CD4-positive, alpha-beta T cell (primary cell): ENCODE data around the gene HNF1A. TPM values are rescaled to one million over a fixed set of nuclear protein-coding genes. Genes with fewer than 3 reads are reported as not detected.
A peak's percentile ranks its signal among the peaks of the same experiment; 100 is the strongest.

Source experiments
- ATAC-seq: fragments of 200-7000 bp; cut with Tn5 transposase; one replicate; pipeline ENCODE4 v1.10.0; 2022; ENCODE audit warnings: mild to moderate bottlenecking; ENCODE audit not compliant: poor library complexity
- CTCF ChIA-PET: fragments of 350-600 bp; sonication (Branson Sonifier 250); formaldehyde crosslinking; loops from one replicate; lab custom pipeline; 2021; ENCODE audit warnings: antibody characterized with exemption, inconsistent platforms; lab: Charles Lee
- POLR2A ChIA-PET: fragments of 350-600 bp; sonication (Branson Sonifier 250); formaldehyde crosslinking; loops from one replicate; lab custom pipeline; 2021; ENCODE audit warnings: antibody characterized with exemption, inconsistent platforms; lab: Charles Lee
- DNase-seq, 14 experiments: peaks; one replicate each; pipeline ENCODE4 v3.0.0-alpha.2; 2013 to 2020; ENCODE audit warnings: mixed read lengths in 2 of 14
- H3K27ac ChIP-seq, 2 donors: one replicate each; pipeline versions ENCODE4 v1.5.1 to v1.7.0; 2013; ENCODE audit warnings: low read length in 2 of 2, low read depth in 1 of 2, mild to moderate bottlenecking in 1 of 2
- H3K27me3 ChIP-seq, 2 experiments: 1 replicate in 1 of 2; 2 replicates in 1 of 2; pipeline versions ENCODE4 v1.6.1 to v1.7.0; 2013; ENCODE audit warnings: low read length in 2 of 2, control low read depth in 1 of 2, mild to moderate bottlenecking in 1 of 2, moderate library complexity in 1 of 2; ENCODE audit not compliant: insufficient read depth in 2 of 2, control insufficient read depth in 1 of 2
- H3K36me3 ChIP-seq: one replicate; pipeline ENCODE4 v1.6.1; 2013; ENCODE audit warnings: low read length, control low read depth; ENCODE audit not compliant: insufficient read depth
- H3K4me1 ChIP-seq: one replicate; pipeline ENCODE4 v1.6.1; 2013; ENCODE audit warnings: low read length, control low read depth; ENCODE audit not compliant: insufficient read depth
- H3K4me3 ChIP-seq: one replicate; pipeline ENCODE4 v1.5.1; 2013; ENCODE audit warnings: mild to moderate bottlenecking, low read length, moderate library complexity
- H3K9me3 ChIP-seq, 2 experiments: 1 replicate in 1 of 2; 2 replicates in 1 of 2; pipeline versions ENCODE4 v1.6.1 to v1.7.0; 2013; ENCODE audit warnings: low read length in 2 of 2, mild to moderate bottlenecking in 2 of 2, control low read depth in 1 of 2, moderate library complexity in 1 of 2; ENCODE audit not compliant: control insufficient read depth in 1 of 2, insufficient read depth in 1 of 2
- H3K27ac Mint-ChIP-seq: one replicate; pipeline ENCODE4 v1.8.0; 2020; ENCODE audit warnings: mixed read lengths
- H3K27me3 Mint-ChIP-seq: one replicate; pipeline ENCODE4 v1.8.0; 2021; ENCODE audit warnings: mixed read lengths
- H3K36me3 Mint-ChIP-seq: one replicate; pipeline ENCODE4 v1.8.0; 2021; ENCODE audit warnings: low read depth, mixed read lengths
- H3K4me1 Mint-ChIP-seq: one replicate; pipeline ENCODE4 v1.8.0; 2021; ENCODE audit warnings: low read depth, mixed read lengths
- H3K4me3 Mint-ChIP-seq: one replicate; pipeline ENCODE4 v1.8.0; 2020; ENCODE audit warnings: mild to moderate bottlenecking, mixed read lengths
- H3K9me3 Mint-ChIP-seq: one replicate; pipeline ENCODE4 v1.8.0; 2020; ENCODE audit warnings: mixed read lengths
- CTCF ChIP-seq: fragments of 200-600 bp; IDR thresholded peaks from one replicate; pipeline ENCODE4 v1.8.0; 2022; ENCODE audit warnings: antibody characterized with exemption, mild to moderate bottlenecking
- intact Hi-C, 2 experiments: fragments of 100-400 bp; cut with DNase I in 1 of 2; cut with micrococcal nuclease in 1 of 2; formaldehyde crosslinking; loops; one replicate each; pipeline versions ENCODE4 v1.15.1 to v1.9.0; 2023 to 2025; cut with DNase I, micrococcal nuclease
- total RNA-seq, 174 experiments: library from RNA in 2 of 174; stranded (reverse) in 2 of 174; gene quantifications; one replicate each; pipeline ENCODE4 v1.2.3 and lab custom pipeline; 2021 to 2026

HNF1A gene
- total RNA-seq, 2 experiments from 2014 or later: not detected

GRCh38 chr12:121034616-121035305, 56.4 kb downstream of the HNF1A start:
- Histone ChIP-seq H3K27me3 (no peaks in the 10 kb centered on the region), H3K4me1 (peaks cover 73% of the 10 kb centered on the region), H3K36me3 (peaks cover 19% of the 10 kb centered on the region), H3K9me3 (no peaks in the 10 kb centered on the region), H3K4me3 (no peak overlapping the region), H3K27ac (peak overlapping the region; percentile 29 to 73)
- peak overlapping the region; percentile 89 for H3K27ac Mint-ChIP-seq
- H3K36me3 Mint-ChIP-seq: peaks cover 45% of the 10 kb centered on the region
- TF ChIP-seq CTCF: no peak
- DNase-seq: peak in 2 of 14 experiments; percentile 23 to 45
- H3K4me1 Mint-ChIP-seq: peaks cover 52% of the 10 kb centered on the region
- no peaks in the 10 kb centered on the region for H3K27me3 Mint-ChIP-seq
- H3K4me3 Mint-ChIP-seq: peak overlapping the region; percentile 75
- intact Hi-C loops: no loop called here
- no peaks in the 10 kb centered on the region for H3K9me3 Mint-ChIP-seq
- ATAC-seq: no peak
- POLR2A ChIA-PET: interaction anchor here (0.6 to 1.9 kb wide), 3 partner anchors 14 to 178 kb away, joined by 3 to 9 read pairs (median 4); no protein-coding TSS in a partner anchor
- CTCF ChIA-PET: interaction anchor here (1.9 to 2.6 kb wide), 2 partner anchors 26 to 61 kb away, joined by 4 to 15 read pairs; no protein-coding TSS in a partner anchor

DNA sequence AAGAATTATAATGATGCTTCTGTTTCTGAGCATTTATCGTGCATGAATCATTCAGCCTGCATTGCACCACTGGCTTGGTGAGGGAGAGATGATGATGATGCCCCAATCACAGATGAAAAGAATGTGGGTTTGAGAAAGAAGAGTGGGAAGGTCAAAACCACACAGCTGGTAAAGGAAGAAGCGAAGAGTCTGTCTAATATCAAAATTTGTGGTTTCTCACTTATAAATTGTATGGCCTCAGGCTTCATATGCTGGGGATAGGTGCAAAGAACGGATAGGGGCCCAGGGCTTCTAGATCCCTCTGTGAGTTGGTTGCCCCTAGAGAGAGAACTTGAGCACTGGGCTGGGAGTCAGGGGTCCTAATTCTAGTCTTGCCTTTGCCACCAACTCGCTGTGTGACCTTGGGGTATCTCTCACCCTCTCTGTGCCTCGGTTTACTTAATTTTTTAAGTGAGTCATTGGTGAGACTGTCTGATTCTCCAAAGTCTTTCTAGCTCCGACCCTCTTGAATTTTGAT, 58.5 kb downstream of the HNF1A start:
- H3K36me3 Mint-ChIP-seq: peaks cover 31% of the 10 kb centered on the region
- POLR2A ChIA-PET: no interaction called here
- no peak for ATAC-seq
- H3K27ac Mint-ChIP-seq: peak overlapping the region; percentile 94
- Histone ChIP-seq H3K27ac (peak overlapping the region in 1 of 2 donors; percentile 9), H3K36me3 (peaks cover 5% of the 10 kb centered on the region), H3K9me3 (no peaks in the 10 kb centered on the region), H3K4me3 (peak overlapping the region; percentile 26), H3K27me3 (no peaks in the 10 kb centered on the region), H3K4me1 (peaks cover 76% of the 10 kb centered on the region)
- peak in 5 of 14 experiments; percentile 11 to 72 (median 57) for DNase-seq
- peaks cover 52% of the 10 kb centered on the region for H3K4me1 Mint-ChIP-seq
- peak overlapping the region; percentile 96 for H3K4me3 Mint-ChIP-seq
- H3K27me3 Mint-ChIP-seq: no peaks in the 10 kb centered on the region
- CTCF ChIA-PET: interaction anchor here (0.6 to 1.0 kb wide), 3 partner anchors 21 to 24 kb away, joined by 3 to 5 read pairs (median 3); partner anchors contain the start of gene C12orf43
- intact Hi-C loops: no loop called here
- no peak for TF ChIP-seq CTCF
- no peaks in the 10 kb centered on the region for H3K9me3 Mint-ChIP-seq

GRCh38 chr12:121038861-121039668, 60.7 kb downstream of the HNF1A start, which contains the start of gene OASL:
Gene OASL, minus strand, starts transcription at chr12:121039246. Its CDS starts 275 bp downstream, at chr12:121038971.
- DNase-seq: peak; percentile 38 to 88 (median 61)
- peak within 1 kb of the TSS; percentile 37 to 56 for H3K27ac ChIP-seq
- peak within 1 kb of the TSS; percentile 87 for H3K4me3 ChIP-seq
- Mint-ChIP-seq H3K4me1 (peaks cover 42% of the 10 kb centered on the region), H3K4me3 (peak within 1 kb of the TSS; percentile 96), H3K36me3 (peaks cover 17% of the 10 kb centered on the region), H3K9me3 (no peaks in the 10 kb centered on the region), H3K27me3 (no peaks in the 10 kb centered on the region), H3K27ac (peak within 1 kb of the TSS; percentile 94)
- no peaks in the 10 kb centered on the region for H3K27me3 ChIP-seq
- H3K9me3 ChIP-seq: no peaks in the 10 kb centered on the region
- POLR2A ChIA-PET: interaction anchor here (1.0 to 1.9 kb wide), 7 partner anchors 9 to 748 kb away, joined by 3 to 5 read pairs (median 4); partner anchors contain the start of genes C12orf43, RNU4-2 and SPPL3
- peak; percentile 71 for ATAC-seq
- H3K4me1 ChIP-seq: peaks cover 58% of the 10 kb centered on the region
- TF ChIP-seq CTCF: no peak
- intact Hi-C loops: loop anchor here (2.0 kb wide), 2 partner anchors 20 to 22 kb away; partner anchors contain the start of gene C12orf43 (in 1 of the 2)
- CTCF ChIA-PET: interaction anchor here (1.7 kb wide), 1 partner anchor 21 kb away, joined by 12 read pairs; no protein-coding TSS in a partner anchor
- H3K36me3 ChIP-seq: no peaks in the 10 kb centered on the region
